K562 (cell line): Measurements from ENCODE around the gene ALKBH7. TPM values are rescaled to one million over a fixed set of nuclear protein-coding genes. Genes with fewer than 3 reads are reported as not detected.

Experiments
- ARID4B ChIP-seq: sonication (generic); formaldehyde crosslinking; IDR thresholded peaks from 2 replicates; pipeline ENCODE4 v1.8.0; 2022; ENCODE audit warnings: mild to moderate bottlenecking, missing genetic modification reagents
- ATF1 ChIP-seq, 2 experiments: fragments of 450-650 bp in 1 of 2; IDR thresholded peaks; 2 replicates each; pipeline ENCODE4 v1.6.1; 2016; ENCODE audit warnings: missing compliant biosample characterization in 1 of 2, missing genetic modification characterization in 1 of 2
- CCNT2 ChIP-seq: IDR thresholded peaks from 2 replicates; pipeline ENCODE4 v1.6.1; 2011; ENCODE audit warnings: borderline replicate concordance, low read depth, mild to moderate bottlenecking, moderate library complexity, mixed read lengths, low read length; ENCODE audit not compliant: insufficient read length; ENCODE audit errors: extremely low read depth
- GTF2A2 ChIP-seq: IDR thresholded peaks from 2 replicates; pipeline ENCODE4 v1.6.1; 2016; ENCODE audit warnings: mild to moderate bottlenecking, missing genetic modification characterization, missing compliant biosample characterization
- NCOA4 ChIP-seq: fragments of 450-650 bp; IDR thresholded peaks from 2 replicates; pipeline ENCODE4 v1.6.1; 2018; ENCODE audit warnings: mild to moderate bottlenecking; ENCODE audit not compliant: partially characterized antibody
- POLR2A ChIP-seq: fragments of 450-650 bp; conservative IDR thresholded peaks from 2 replicates; pipeline ENCODE4 v1.6.1; 2016
- RERE ChIP-seq: sonication (generic); formaldehyde crosslinking; IDR thresholded peaks from 2 replicates; pipeline ENCODE4 v1.8.0; 2023; ENCODE audit warnings: missing genetic modification reagents, mild to moderate bottlenecking, borderline replicate concordance
- RFX1 ChIP-seq: fragments of 450-650 bp; IDR thresholded peaks from 2 replicates; pipeline ENCODE4 v1.6.1; 2016; ENCODE audit warnings: mild to moderate bottlenecking, moderate library complexity
- SMAD2 ChIP-seq: fragments of 150-350 bp; IDR thresholded peaks from 2 replicates; pipeline ENCODE4 v1.6.1; 2014; ENCODE audit warnings: low read depth, mild to moderate bottlenecking, low read length
- SOX6 ChIP-seq: fragments of 450-650 bp; IDR thresholded peaks from 2 replicates; pipeline ENCODE4 v1.6.1; 2014; ENCODE audit warnings: mild to moderate bottlenecking
- STAG1 ChIP-seq: sonication (generic); formaldehyde crosslinking; IDR thresholded peaks from 2 replicates; pipeline ENCODE4 v1.5.0; 2020; ENCODE audit warnings: missing genetic modification reagents, borderline replicate concordance
- STAT5A ChIP-seq: IDR thresholded peaks from 2 replicates; pipeline ENCODE4 v1.6.1; 2012; ENCODE audit warnings: low read length, inconsistent platforms, borderline replicate concordance
- ZNF449 ChIP-seq: fragments of 250-450 bp; sonication (Bioruptor Pico); IDR thresholded peaks from 2 replicates; pipeline ENCODE4 v1.8.0; 2022; ENCODE audit warnings: moderate library complexity, mild to moderate bottlenecking, inconsistent platforms
- ZNF740 ChIP-seq, 3 experiments: fragments of 200-800 bp in 1 of 3; sonication (Bioruptor generic) in 1 of 3; sonication (generic) in 1 of 3; formaldehyde crosslinking in 1 of 3; IDR thresholded peaks; 2 replicates each; pipeline versions ENCODE4 v1.6.1 to v1.8.0; 2016 to 2022; ENCODE audit warnings: mild to moderate bottlenecking in 2 of 3, missing compliant biosample characterization in 2 of 3, missing genetic modification characterization in 2 of 3, missing genetic modification reagents in 1 of 3
- polyA plus RNA-seq, 8 experiments: library from polyadenylated mRNA; depleted of rRNA in 4 of 8; stranded (reverse) in 5 of 8; unstranded in 3 of 8; fragments of >200 nt; fragmentation: Nextera tagmentation in 2 of 8; fragmentation: Illumina TruSeq in 1 of 8; extraction: Ambion mirVana in 2 of 8; extraction: Trizol in 1 of 8; gene quantifications; 2 replicates each; pipeline versions ENCODE4 v1.2.1 to v1.2.3, GENCODE V29; 2011 to 2014; ENCODE audit warnings: inconsistent platforms in 1 of 8, missing spikeins in 1 of 8
- total RNA-seq, 7 experiments: library from RNA; depleted of rRNA in 6 of 7; stranded (reverse); fragments of >200 nt in 6 of 7; fragmentation: Illumina TruSeq in 2 of 7; extraction: Trizol in 2 of 7; gene quantifications; 2 replicates each; pipeline versions ENCODE4 v1.2.1 to v1.2.3, GENCODE V29; 2011 to 2021; ENCODE audit warnings: low replicate concordance in 1 of 7

Gene ALKBH7
- total and polyA plus RNA-seq, 9 of the 15 experiments (the other 6 are each of a cell fraction or from before 2014, with no cell fraction given) = 0.69 to 94.8 (median 17.6) TPM

GRCh38 chr19:6373096-6373812, 660 bp downstream of the ALKBH7 start (continued):
- TF ChIP-seq CCNT2 (peak; percentile 45), RERE (CRISPR knock-in tag) (no peak), RFX1 (no peak), STAG1 (CRISPR knock-in tag) (no peak), STAT5A (no peak), ZNF449 (CRISPR knock-in tag) (no peak), NCOA4 (no peak), ARID4B (no peak; the same call in 1 of the 2 replicates), GTF2A2 (tag) (no peak), ZNF740 (CRISPR knock-in tag; IDR thresholded peaks at IDR 0.05) (peak; percentile 89), ZNF740 (tag; IDR thresholded peaks at IDR 0.05) (peak in 1 of 2 experiments; percentile 44; a peak in 1 of 4 replicates), SOX6 (no peak), SMAD2 (no peak), POLR2A (no peak; the same call in 1 of the 2 replicates), ATF1 (CRISPR knock-in tag; IDR thresholded peaks at IDR 0.05) (no peak), ATF1 (tag; IDR thresholded peaks at IDR 0.05) (no peak)
